ENCODE results near the gene RUNX1. TPM values are rescaled to one million over a fixed set of nuclear protein-coding genes. Genes with fewer than 3 reads are reported as not detected.

RUNX1 gene
- total and polyA plus RNA-seq, 2 donors (not counting 1 experiment from before 2014, with no cell fraction given): 26.3 to 73.0 TPM

GRCh38 chr21:34990842-34991241 is 58.3 kb downstream of the RUNX1 start:
- no peak overlapping the region for H3K27ac Mint-ChIP-seq
- intact Hi-C loops (cut with micrococcal nuclease): no loop called here

More at GRCh38 chr21:34990842-34991241, 58.3 kb downstream of the RUNX1 start:
- H3K4me1 ChIP-seq (ENCODE audit: control insufficient read depth in 2 of 2, insufficient read depth in 2 of 2, low read length in 2 of 2): peaks cover 28% of the 10 kb centered on the region in 2 donors
- POLR2A ChIA-PET: no interaction called here
- no peak overlapping the region for H3K27ac ChIP-seq (ENCODE audit: low read length in 2 of 2)
- no peak overlapping the region for H2AFZ ChIP-seq (ENCODE audit: insufficient read depth, low read depth, low read length, poor library complexity, severe bottlenecking)
- H3K79me2 ChIP-seq (ENCODE audit: control insufficient read depth, insufficient read depth, low read length): peaks cover 60% of the 10 kb centered on the region
- DNase-seq (no peak), ATAC-seq (ENCODE audit: low read depth) (no peak)
- Mint-ChIP-seq H3K9me3 (ENCODE audit: insufficient read depth) (no peaks in the 10 kb centered on the region), H3K4me1 (peaks cover 52% of the 10 kb centered on the region), H3K4me3 (no peak overlapping the region), H3K27me3 (no peaks in the 10 kb centered on the region)
- H3K36me3 ChIP-seq (replicated peaks in 1 of 2; ENCODE audit: control extremely low read depth in 1 of 2, control insufficient read depth in 1 of 2, extremely low read depth in 1 of 2, insufficient read depth in 2 of 2, low read length in 1 of 2): peaks cover 0 to 3% of the 10 kb centered on the region in 2 experiments
- no peak overlapping the region for H3K4me3 ChIP-seq (ENCODE audit: control extremely low read depth in 1 of 5, extremely low read depth in 1 of 5, insufficient read depth in 1 of 5, low read depth in 2 of 5, low read length in 4 of 5)
- peaks cover 86% of the 10 kb centered on the region for H4K20me1 ChIP-seq (ENCODE audit: control insufficient read depth, insufficient read depth, low read length, poor library complexity, severe bottlenecking)
- H3K27me3 ChIP-seq (replicated peaks in 1 of 4; ENCODE audit: control extremely low read depth in 1 of 4, control insufficient read depth in 3 of 4, insufficient read depth in 4 of 4, low read length in 3 of 4): no peaks in the 10 kb centered on the region
- H3K9me3 ChIP-seq (ENCODE audit: control extremely low read depth in 1 of 3, control insufficient read depth in 2 of 3, insufficient read depth in 1 of 3, low read length in 2 of 3): no peaks in the 10 kb centered on the region
- no peak overlapping the region for H3K9ac ChIP-seq (ENCODE audit: low read length)
- 97% methylated on average over 6 of the region's 8 CpGs for WGBS (ENCODE audit: insufficient coverage)
- CTCF ChIA-PET: no interaction called here
- TF ChIP-seq EZH2 (IDR thresholded peaks at IDR 0.05; ENCODE audit: borderline replicate concordance, insufficient read depth, low read depth, low read length, poor library complexity, severe bottlenecking) (no peak), CTCF (IDR thresholded peaks at IDR 0.05) (no peak)
- no peak overlapping the region for H3K4me2 ChIP-seq (replicated peaks; ENCODE audit: low read depth, low read length, poor library complexity, severe bottlenecking)

Data from B cell (primary cell).